Pulmonary artery endothelial cell (primary cell): ENCODE results near the gene SAMM50. TPM values are rescaled to one million over a fixed set of nuclear protein-coding genes. Genes with fewer than 3 reads are reported as not detected.
A peak's percentile ranks its signal among the peaks of the same experiment; 100 is the strongest.
"Not testable (repeated sequence)": the region's sequence is repeated elsewhere in the genome, so short reads cannot be mapped to it uniquely, and the experiment has no call there.

Experiments used
- DNase-seq: peaks from one replicate; pipeline ENCODE4 v3.0.0-alpha.2; 2011; ENCODE audit warnings: low read depth, low spot score
- total RNA-seq: library from RNA; depleted of rRNA; stranded (reverse); fragments of >200 nt; gene quantifications from 2 replicates; pipeline ENCODE4 v1.2.3, GENCODE V29; 2014

The SAMM50 gene
- total RNA-seq, 1 donor from 2014 or later = 57.3 TPM

GRCh38 chr22:44000123-44000522 is 44.9 kb downstream of the SAMM50 start:
- DNase-seq = no peak

GRCh38 chr22:44001521-44001920 is 46.3 kb downstream of the SAMM50 start:
- no peak for DNase-seq

- DNase-seq = no peak
These were observed 47.1 kb downstream of the SAMM50 start for GRCh38 chr22:44002324-44002723.

- no peak for DNase-seq
These were observed 47.8 kb downstream of the SAMM50 start for GRCh38 chr22:44002997-44003396.

GRCh38 chr22:44003405-44004103 is 48.3 kb downstream of the SAMM50 start:
- DNase-seq = no peak

GRCh38 chr22:44004104-44004460 is 48.8 kb downstream of the SAMM50 start:
- no peak for DNase-seq

- no peak for DNase-seq
These were observed 50.3 kb downstream of the SAMM50 start for GRCh38 chr22:44005524-44005923.

GRCh38 chr22:44012162-44012561 is 56.9 kb downstream of the SAMM50 start:
- no peak for DNase-seq

GRCh38 chr22:44012591-44012990 is 57.3 kb downstream of the SAMM50 start:
- DNase-seq = no peak

GRCh38 chr22:44014241-44014640 is 59.0 kb downstream of the SAMM50 start:
- DNase-seq = no peak

- not testable (repeated sequence) for DNase-seq
These were observed 61.3 kb downstream of the SAMM50 start for GRCh38 chr22:44016586-44016985.

GRCh38 chr22:44018594-44018993 is 63.4 kb downstream of the SAMM50 start:
- DNase-seq = no peak

GRCh38 chr22:44019416-44019815 is 64.2 kb downstream of the SAMM50 start:
- DNase-seq = no peak

GRCh38 chr22:44019846-44020245 is 64.6 kb downstream of the SAMM50 start:
- no peak for DNase-seq

GRCh38 chr22:44020981-44021380 is 65.7 kb downstream of the SAMM50 start:
- DNase-seq = no peak

GRCh38 chr22:44023404-44024287 is 68.4 kb downstream of the SAMM50 start:
- no peak for DNase-seq

GRCh38 chr22:44024288-44024921 is 69.2 kb downstream of the SAMM50 start, which contains the start of gene PARVB:
PARVB (plus strand) TSS chr22:44024302; CDS start chr22:44024340, 38 bp downstream.
- DNase-seq = no peak

GRCh38 chr22:44025171-44026065 is 70.2 kb downstream of the SAMM50 start:
- DNase-seq = no peak

- DNase-seq = no peak
These were observed 70.9 kb downstream of the SAMM50 start for GRCh38 chr22:44026066-44026629.

- peak; percentile 75 for DNase-seq
These were observed 71.6 kb downstream of the SAMM50 start for GRCh38 chr22:44026630-44027511.
